HepG2 (cell line): ENCODE measurements around the gene SESN1. TPM values are rescaled to one million over a fixed set of nuclear protein-coding genes. Genes with fewer than 3 reads are reported as not detected.

ENCODE experiments used
- ATAC-seq: fragments of 200-7000 bp; cut with Tn5 transposase; 3 replicates; pipeline ENCODE4 v1.9.1; 2020; ENCODE audit warnings: mild to moderate bottlenecking, moderate library complexity
- BruUV-seq: library from RNA; stranded (reverse); fragments of 400-500 nt; replicated peaks from 2 replicates; lab custom pipeline; 2021; lab: Mats Ljungman, UMichigan
- CTCF ChIA-PET: fragments of 300-600 bp; formaldehyde crosslinking; extraction: SDS; loops from one replicate; lab custom pipeline; 2021; ENCODE audit warnings: low total read pairs, inconsistent platforms, low intra/inter-chr PET ratio; lab: Yijun Ruan, JAX
- POLR2A ChIA-PET: fragments of 350-600 bp; sonication (Branson Sonifier 250); formaldehyde crosslinking; loops from one replicate; lab custom pipeline; 2020; ENCODE audit warnings: antibody characterized with exemption, inconsistent platforms; lab: Yijun Ruan, JAX
- DNase-seq: peaks from one replicate; pipeline ENCODE4 v3.0.0-alpha.2; 2015; ENCODE audit warnings: low spot score
- FAIRE-seq: peaks from 3 replicates; lab custom pipeline; 2011; peaks lifted over from hg19 to GRCh38; lab: Jason Lieb, UNC
- H2AFZ ChIP-seq: one replicate; pipeline ENCODE4 v1.6.1; 2011; ENCODE audit warnings: low read length, inconsistent platforms
- H3K27ac ChIP-seq: fragments of 300-600 bp; 3 replicates; pipeline ENCODE4 v1.8.0; 2011; ENCODE audit warnings: mixed run types, mild to moderate bottlenecking, mixed read lengths, low read length, inconsistent platforms; ENCODE audit not compliant: insufficient read depth; ENCODE audit errors: extremely low read length
- H3K27me3 ChIP-seq, 2 experiments: fragments of 200-600 bp in 1 of 2; 2 replicates in 1 of 2; 3 replicates in 1 of 2; pipeline versions ENCODE4 v1.6.0 to v1.8.0; 2011; ENCODE audit warnings: low read length in 2 of 2, mild to moderate bottlenecking in 2 of 2, moderate library complexity in 2 of 2, inconsistent platforms in 1 of 2; ENCODE audit not compliant: insufficient read depth in 2 of 2, control insufficient read depth in 1 of 2
- H3K36me3 ChIP-seq, 2 experiments: fragments of 200-600 bp in 1 of 2; replicated peaks in 1 of 2; 2 replicates in 1 of 2; 3 replicates in 1 of 2; pipeline versions ENCODE4 v1.5.1 to v1.8.0; 2011; ENCODE audit warnings: low read length in 2 of 2, inconsistent platforms in 1 of 2; ENCODE audit not compliant: insufficient read depth in 2 of 2, control insufficient read depth in 1 of 2
- H3K4me1 ChIP-seq: 2 replicates; pipeline ENCODE4 v1.5.1; 2012; ENCODE audit warnings: low read length, inconsistent platforms; ENCODE audit not compliant: insufficient read depth
- H3K4me2 ChIP-seq: 2 replicates; pipeline ENCODE4 v1.6.0; 2011; ENCODE audit warnings: low read depth, low read length, inconsistent platforms
- H3K4me3 ChIP-seq, 3 experiments: fragments of 200-600 bp in 1 of 3; sonication (generic), shearing (Covaris generic) in 1 of 3; replicated peaks in 1 of 3; 2 replicates each; pipeline ENCODE4 v1.5.1; 2011 to 2016; ENCODE audit warnings: low read length in 3 of 3, inconsistent platforms in 2 of 3, low read depth in 2 of 3, mild to moderate bottlenecking in 2 of 3, control low read depth in 1 of 3, mixed read lengths in 1 of 3; ENCODE audit not compliant: insufficient read depth in 1 of 3
- H3K79me2 ChIP-seq: one replicate; pipeline ENCODE4 v1.6.1; 2011; ENCODE audit warnings: low read length, inconsistent platforms; ENCODE audit not compliant: insufficient read depth
- H3K9ac ChIP-seq: 2 replicates; pipeline ENCODE4 v1.6.0; 2011; ENCODE audit warnings: mild to moderate bottlenecking, low read depth, low read length, inconsistent platforms; ENCODE audit not compliant: insufficient read depth
- H3K9me3 ChIP-seq: 2 replicates; pipeline ENCODE4 v1.5.1; 2012; ENCODE audit warnings: mild to moderate bottlenecking, low read length
- H4K20me1 ChIP-seq: 2 replicates; pipeline ENCODE4 v1.6.0; 2011; ENCODE audit warnings: inconsistent platforms, mild to moderate bottlenecking, low read length, moderate library complexity; ENCODE audit not compliant: insufficient read depth
- CBX5 ChIP-seq: sonication (generic); formaldehyde crosslinking; IDR thresholded peaks from 2 replicates; pipeline ENCODE4 v1.4.0; 2020; ENCODE audit warnings: missing genetic modification reagents, borderline replicate concordance
- CSRNP2 ChIP-seq: sonication (generic); formaldehyde crosslinking; conservative IDR thresholded peaks from 2 replicates; pipeline ENCODE4 v1.8.0; 2022; ENCODE audit warnings: low read depth, missing genetic modification reagents
- GLI4 ChIP-seq: sonication (generic); formaldehyde crosslinking; IDR thresholded peaks from 2 replicates; pipeline ENCODE4 v1.5.1; 2020; ENCODE audit warnings: missing genetic modification reagents, mild to moderate bottlenecking, moderate library complexity, borderline replicate concordance
- MNT ChIP-seq: fragments of 450-650 bp; IDR thresholded peaks from 2 replicates; pipeline ENCODE4 v1.6.1; 2016
- MXI1 ChIP-seq: IDR thresholded peaks from 3 replicates; pipeline ENCODE4 v1.6.1; 2012; ENCODE audit warnings: low read depth, low read length, inconsistent platforms, borderline replicate concordance
- NFIB ChIP-seq: sonication (generic); formaldehyde crosslinking; IDR thresholded peaks from 2 replicates; pipeline ENCODE4 v1.9.0; 2021; ENCODE audit warnings: missing genetic modification reagents, mild to moderate bottlenecking, borderline replicate concordance
- POLR2AphosphoS5 ChIP-seq: IDR thresholded peaks from 2 replicates; pipeline ENCODE4 v1.6.1; 2012; ENCODE audit warnings: low read depth, low read length
- SALL1 ChIP-seq: sonication (generic); formaldehyde crosslinking; IDR thresholded peaks from 2 replicates; pipeline ENCODE4 v1.8.0; 2022; ENCODE audit warnings: mild to moderate bottlenecking, missing genetic modification reagents
- STAT5B ChIP-seq: sonication (generic); formaldehyde crosslinking; IDR thresholded peaks from 2 replicates; pipeline ENCODE4 v1.4.0; 2020; ENCODE audit warnings: missing genetic modification reagents
- ZNF362 ChIP-seq: sonication (generic); formaldehyde crosslinking; IDR thresholded peaks from 2 replicates; pipeline ENCODE4 v1.4.0; 2020; ENCODE audit warnings: missing genetic modification reagents, mild to moderate bottlenecking, borderline replicate concordance
- ZNF678 ChIP-seq: sonication (generic); formaldehyde crosslinking; IDR thresholded peaks from 2 replicates; pipeline ENCODE4 v1.4.0; 2020; ENCODE audit warnings: mild to moderate bottlenecking, missing genetic modification reagents
- ZNF720 ChIP-seq: sonication (generic); formaldehyde crosslinking; IDR thresholded peaks from 2 replicates; pipeline ENCODE4 v1.4.0; 2020; ENCODE audit warnings: missing genetic modification reagents
- ZNF749 ChIP-seq: sonication (generic); formaldehyde crosslinking; IDR thresholded peaks from 2 replicates; pipeline ENCODE4 v1.8.0; 2022; ENCODE audit warnings: mild to moderate bottlenecking, missing genetic modification reagents, moderate library complexity, borderline replicate concordance
- ZNF772 ChIP-seq: sonication (generic); formaldehyde crosslinking; IDR thresholded peaks from 2 replicates; pipeline ENCODE4 v1.5.0; 2020; ENCODE audit warnings: mild to moderate bottlenecking, missing genetic modification reagents
- WGBS: methylation state at CpG from one replicate; pipeline ENCODE4 v1.1.6; 2017; ENCODE audit warnings: low lambda C conversion rate; 5-methylcytosine and 5-hydroxymethylcytosine counted together
- in situ Hi-C: cut with HindIII; loops from 2 replicates; pipeline ENCODE4 v1.10.0; 2017; ENCODE audit warnings: low pct_unique_long_range_greater_than_20kb; ENCODE audit not compliant: extremely low pct_ligation_motif_present
- intact Hi-C: fragments of 100-400 bp; cut with micrococcal nuclease; formaldehyde crosslinking; loops from one replicate; pipeline ENCODE4 v1.10.0; 2022; ENCODE audit not compliant: unreplicated experiment
- polyA plus RNA-seq, 8 experiments: library from polyadenylated mRNA; depleted of rRNA in 3 of 8; stranded (reverse) in 7 of 8; unstranded in 1 of 8; fragments of >200 nt; fragmentation: Illumina TruSeq in 4 of 8; extraction: Trizol in 4 of 8; gene quantifications; 2 replicates each; pipeline versions ENCODE4 v1.2.1 to v1.2.3, GENCODE V29; 2011 to 2016; ENCODE audit warnings: low read depth in 4 of 8, missing spikeins in 1 of 8, mixed read lengths in 1 of 8; ENCODE audit not compliant: insufficient read depth in 1 of 8
- total RNA-seq, 5 experiments: library from RNA; depleted of rRNA; stranded (reverse); fragments of >200 nt; fragmentation: Illumina TruSeq; extraction: Trizol; gene quantifications; 2 replicates each; pipeline ENCODE4 v1.2.3, GENCODE V29; 2016; ENCODE audit warnings: low read depth in 1 of 5
- TF ChIP-seq, protein P1 (sequence below): sonication (generic); formaldehyde crosslinking; IDR thresholded peaks from 2 replicates; pipeline ENCODE4 v1.5.0; 2020; ENCODE audit warnings: missing genetic modification reagents
- TF ChIP-seq, protein P2 (sequence below): sonication (generic); formaldehyde crosslinking; IDR thresholded peaks from 2 replicates; pipeline ENCODE4 v1.4.0; 2020; ENCODE audit warnings: missing genetic modification reagents

Gene SESN1
- total and polyA plus RNA-seq, 2 of the 13 experiments (the other 11 are each of a cell fraction or from before 2014, with no cell fraction given), result 24.9 to 44.7 TPM

GRCh38 chr6:109029313-109029712, 65.3 kb downstream of the SESN1 start:
- no peak for TF ChIP-seq CBX5 (CRISPR knock-in tag)
- TF ChIP-seq GLI4 (CRISPR knock-in tag), result no peak
- TF ChIP-seq ZNF362 (CRISPR knock-in tag), result no peak
- TF ChIP-seq, protein P1, sequence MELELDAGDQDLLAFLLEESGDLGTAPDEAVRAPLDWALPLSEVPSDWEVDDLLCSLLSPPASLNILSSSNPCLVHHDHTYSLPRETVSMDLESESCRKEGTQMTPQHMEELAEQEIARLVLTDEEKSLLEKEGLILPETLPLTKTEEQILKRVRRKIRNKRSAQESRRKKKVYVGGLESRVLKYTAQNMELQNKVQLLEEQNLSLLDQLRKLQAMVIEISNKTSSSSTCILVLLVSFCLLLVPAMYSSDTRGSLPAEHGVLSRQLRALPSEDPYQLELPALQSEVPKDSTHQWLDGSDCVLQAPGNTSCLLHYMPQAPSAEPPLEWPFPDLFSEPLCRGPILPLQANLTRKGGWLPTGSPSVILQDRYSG (CRISPR knock-in tag), result no peak
- no peak for TF ChIP-seq STAT5B (CRISPR knock-in tag)
- TF ChIP-seq, protein P2, sequence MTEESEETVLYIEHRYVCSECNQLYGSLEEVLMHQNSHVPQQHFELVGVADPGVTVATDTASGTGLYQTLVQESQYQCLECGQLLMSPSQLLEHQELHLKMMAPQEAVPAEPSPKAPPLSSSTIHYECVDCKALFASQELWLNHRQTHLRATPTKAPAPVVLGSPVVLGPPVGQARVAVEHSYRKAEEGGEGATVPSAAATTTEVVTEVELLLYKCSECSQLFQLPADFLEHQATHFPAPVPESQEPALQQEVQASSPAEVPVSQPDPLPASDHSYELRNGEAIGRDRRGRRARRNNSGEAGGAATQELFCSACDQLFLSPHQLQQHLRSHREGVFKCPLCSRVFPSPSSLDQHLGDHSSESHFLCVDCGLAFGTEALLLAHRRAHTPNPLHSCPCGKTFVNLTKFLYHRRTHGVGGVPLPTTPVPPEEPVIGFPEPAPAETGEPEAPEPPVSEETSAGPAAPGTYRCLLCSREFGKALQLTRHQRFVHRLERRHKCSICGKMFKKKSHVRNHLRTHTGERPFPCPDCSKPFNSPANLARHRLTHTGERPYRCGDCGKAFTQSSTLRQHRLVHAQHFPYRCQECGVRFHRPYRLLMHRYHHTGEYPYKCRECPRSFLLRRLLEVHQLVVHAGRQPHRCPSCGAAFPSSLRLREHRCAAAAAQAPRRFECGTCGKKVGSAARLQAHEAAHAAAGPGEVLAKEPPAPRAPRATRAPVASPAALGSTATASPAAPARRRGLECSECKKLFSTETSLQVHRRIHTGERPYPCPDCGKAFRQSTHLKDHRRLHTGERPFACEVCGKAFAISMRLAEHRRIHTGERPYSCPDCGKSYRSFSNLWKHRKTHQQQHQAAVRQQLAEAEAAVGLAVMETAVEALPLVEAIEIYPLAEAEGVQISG, result no peak
- TF ChIP-seq NFIB (CRISPR knock-in tag), result no peak
- TF ChIP-seq MXI1, result no peak
- no peak for TF ChIP-seq MNT
- no peak for TF ChIP-seq ZNF678 (CRISPR knock-in tag)
- TF ChIP-seq ZNF749, result no peak
- TF ChIP-seq SALL1 (CRISPR knock-in tag), result no peak
- no peak for TF ChIP-seq CSRNP2 (CRISPR knock-in tag)
- no peak for TF ChIP-seq ZNF720 (CRISPR knock-in tag)
- no peak for TF ChIP-seq ZNF772 (CRISPR knock-in tag)
- no peak for TF ChIP-seq POLR2AphosphoS5
- intact Hi-C loops, result no loop called here
- ChIA-PET CTCF (no interaction called here), POLR2A (no interaction called here)
- Histone ChIP-seq H3K27me3 (no peaks in the 10 kb centered on the region), H2AFZ (no peak overlapping the region), H3K4me1 (no peaks in the 10 kb centered on the region), H3K9me3 (no peaks in the 10 kb centered on the region), H3K4me3 (no peak overlapping the region), H3K36me3 (no peaks in the 10 kb centered on the region), H3K79me2 (no peaks in the 10 kb centered on the region), H3K27ac (no peak overlapping the region), H4K20me1 (no peaks in the 10 kb centered on the region), H3K4me2 (no peak overlapping the region), H3K9ac (no peak overlapping the region)
- in situ Hi-C loops, result no loop called here
- 100% methylated on average over 1 of the region's 1 CpG for WGBS
- no TSS peak for BruUV-seq
- no peak for FAIRE-seq
- no peak for ATAC-seq
- DNase-seq, result no peak
